ENCODE results near the gene PRICKLE3.

GRCh38 chrX:49208399-49208798, 22.2 kb upstream of the PRICKLE3 start:
- TF ChIP-seq POLR2AphosphoS5 (IDR thresholded peaks at IDR 0.05; ENCODE audit: insufficient read depth in 1 of 2, low read depth in 1 of 2), result no peak
- TF ChIP-seq, protein P1, sequence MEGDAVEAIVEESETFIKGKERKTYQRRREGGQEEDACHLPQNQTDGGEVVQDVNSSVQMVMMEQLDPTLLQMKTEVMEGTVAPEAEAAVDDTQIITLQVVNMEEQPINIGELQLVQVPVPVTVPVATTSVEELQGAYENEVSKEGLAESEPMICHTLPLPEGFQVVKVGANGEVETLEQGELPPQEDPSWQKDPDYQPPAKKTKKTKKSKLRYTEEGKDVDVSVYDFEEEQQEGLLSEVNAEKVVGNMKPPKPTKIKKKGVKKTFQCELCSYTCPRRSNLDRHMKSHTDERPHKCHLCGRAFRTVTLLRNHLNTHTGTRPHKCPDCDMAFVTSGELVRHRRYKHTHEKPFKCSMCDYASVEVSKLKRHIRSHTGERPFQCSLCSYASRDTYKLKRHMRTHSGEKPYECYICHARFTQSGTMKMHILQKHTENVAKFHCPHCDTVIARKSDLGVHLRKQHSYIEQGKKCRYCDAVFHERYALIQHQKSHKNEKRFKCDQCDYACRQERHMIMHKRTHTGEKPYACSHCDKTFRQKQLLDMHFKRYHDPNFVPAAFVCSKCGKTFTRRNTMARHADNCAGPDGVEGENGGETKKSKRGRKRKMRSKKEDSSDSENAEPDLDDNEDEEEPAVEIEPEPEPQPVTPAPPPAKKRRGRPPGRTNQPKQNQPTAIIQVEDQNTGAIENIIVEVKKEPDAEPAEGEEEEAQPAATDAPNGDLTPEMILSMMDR (IDR thresholded peaks at IDR 0.05), result no peak
- TF ChIP-seq POLR2A (IDR thresholded peaks at IDR 0.05), result no peak
